Activated CD8-positive, alpha-beta T cell treated with anti-CD3 and anti-CD28 coated beads for 36 hours (primary cell): ENCODE data around the gene BMERB1. TPM values are rescaled to one million over a fixed set of nuclear protein-coding genes. Genes with fewer than 3 reads are reported as not detected.

Experiments
- ATAC-seq: fragments of 200-7000 bp; cut with Tn5 transposase; one replicate; pipeline ENCODE4 v1.10.0; 2021; ENCODE audit warnings: mild to moderate bottlenecking, moderate library complexity
- CTCF ChIA-PET: fragments of 350-600 bp; sonication (Branson Sonifier 250); formaldehyde crosslinking; loops from one replicate; lab custom pipeline; 2021; ENCODE audit warnings: antibody characterized with exemption; lab: Charles Lee
- POLR2A ChIA-PET: fragments of 350-600 bp; sonication (Branson Sonifier 250); formaldehyde crosslinking; loops from one replicate; lab custom pipeline; 2021; ENCODE audit warnings: antibody characterized with exemption; lab: Charles Lee
- DNase-seq: peaks from one replicate; pipeline ENCODE4 v3.0.0-alpha.2; 2020
- H3K27ac Mint-ChIP-seq: one replicate; pipeline ENCODE4 v1.8.0; 2021; ENCODE audit warnings: mild to moderate bottlenecking, mixed read lengths
- H3K27me3 Mint-ChIP-seq: one replicate; pipeline ENCODE4 v1.8.0; 2021; ENCODE audit warnings: mixed read lengths
- H3K36me3 Mint-ChIP-seq: one replicate; pipeline ENCODE4 v1.8.0; 2021; ENCODE audit warnings: low read depth, mixed read lengths
- H3K4me1 Mint-ChIP-seq: one replicate; pipeline ENCODE4 v1.8.0; 2021; ENCODE audit warnings: low read depth, mixed read lengths
- H3K4me3 Mint-ChIP-seq: one replicate; pipeline ENCODE4 v1.8.0; 2021; ENCODE audit warnings: mild to moderate bottlenecking, moderate library complexity, mixed read lengths
- H3K9me3 Mint-ChIP-seq: one replicate; pipeline ENCODE4 v1.8.0; 2021; ENCODE audit warnings: mixed read lengths
- intact Hi-C: fragments of 100-400 bp; cut with micrococcal nuclease; formaldehyde crosslinking; loops from one replicate; pipeline ENCODE4 v1.10.0; 2022
- total RNA-seq, 2 experiments: library from RNA; stranded (reverse); gene quantifications; one replicate each; pipeline ENCODE4 v1.2.3, GENCODE V29; 2021
- TF ChIP-seq, protein P1 (sequence below): fragments of 200-600 bp; IDR thresholded peaks from one replicate; pipeline ENCODE4 v1.8.0; 2022; ENCODE audit warnings: antibody characterized with exemption, mild to moderate bottlenecking

Gene BMERB1
- total RNA-seq, 2 experiments from 2014 or later, result 14.0 to 14.1 TPM

DNA sequence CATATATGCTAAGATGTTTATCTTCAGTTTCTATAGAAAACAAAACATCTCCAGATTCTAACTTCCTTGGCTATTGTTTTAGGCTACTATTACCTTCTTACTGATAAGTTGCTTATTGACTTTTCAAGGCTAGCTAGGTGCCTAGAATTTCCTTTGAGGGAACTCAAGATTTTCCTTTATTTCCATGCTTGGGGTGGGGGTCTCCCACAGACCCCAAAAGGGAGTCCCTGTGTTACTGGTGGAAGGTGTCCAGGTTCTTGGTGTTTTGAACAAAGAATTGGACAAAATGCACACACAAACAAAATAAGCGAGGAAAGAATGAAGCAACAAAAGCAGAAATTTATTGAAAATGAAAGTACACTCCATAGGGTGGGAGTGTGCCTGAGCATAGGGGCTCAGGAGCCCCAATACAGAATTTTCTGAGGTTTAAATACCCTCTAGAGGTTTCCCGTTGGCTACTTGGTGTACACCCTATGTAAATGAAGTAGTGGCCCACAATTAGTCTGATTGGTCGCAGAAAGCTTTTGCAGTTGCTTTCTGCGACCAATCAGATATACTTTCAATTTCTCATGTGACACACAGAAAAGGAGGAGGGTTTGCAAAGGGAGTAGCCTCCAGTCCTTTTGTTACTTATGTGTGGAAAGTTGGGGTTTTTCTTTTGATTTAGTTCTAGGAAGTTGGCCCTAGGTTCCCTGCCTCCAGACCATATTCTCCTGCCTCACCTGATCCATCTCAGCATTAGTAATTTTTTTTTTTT, 141.1 kb downstream of the BMERB1 start:
- Mint-ChIP-seq H3K9me3 (peaks cover 23% of the 10 kb centered on the region), H3K4me1 (peaks cover 38% of the 10 kb centered on the region), H3K4me3 (no peak overlapping the region), H3K27me3 (no peaks in the 10 kb centered on the region), H3K27ac (no peak overlapping the region), H3K36me3 (peaks cover 43% of the 10 kb centered on the region)
- CTCF ChIA-PET, result no interaction called here
- DNase-seq (no peak), ATAC-seq (no peak)
- intact Hi-C loops, result no loop called here
- TF ChIP-seq, protein P1, sequence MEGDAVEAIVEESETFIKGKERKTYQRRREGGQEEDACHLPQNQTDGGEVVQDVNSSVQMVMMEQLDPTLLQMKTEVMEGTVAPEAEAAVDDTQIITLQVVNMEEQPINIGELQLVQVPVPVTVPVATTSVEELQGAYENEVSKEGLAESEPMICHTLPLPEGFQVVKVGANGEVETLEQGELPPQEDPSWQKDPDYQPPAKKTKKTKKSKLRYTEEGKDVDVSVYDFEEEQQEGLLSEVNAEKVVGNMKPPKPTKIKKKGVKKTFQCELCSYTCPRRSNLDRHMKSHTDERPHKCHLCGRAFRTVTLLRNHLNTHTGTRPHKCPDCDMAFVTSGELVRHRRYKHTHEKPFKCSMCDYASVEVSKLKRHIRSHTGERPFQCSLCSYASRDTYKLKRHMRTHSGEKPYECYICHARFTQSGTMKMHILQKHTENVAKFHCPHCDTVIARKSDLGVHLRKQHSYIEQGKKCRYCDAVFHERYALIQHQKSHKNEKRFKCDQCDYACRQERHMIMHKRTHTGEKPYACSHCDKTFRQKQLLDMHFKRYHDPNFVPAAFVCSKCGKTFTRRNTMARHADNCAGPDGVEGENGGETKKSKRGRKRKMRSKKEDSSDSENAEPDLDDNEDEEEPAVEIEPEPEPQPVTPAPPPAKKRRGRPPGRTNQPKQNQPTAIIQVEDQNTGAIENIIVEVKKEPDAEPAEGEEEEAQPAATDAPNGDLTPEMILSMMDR, result no peak
- POLR2A ChIA-PET, result interaction anchor here (1.7 kb wide), 1 partner anchor 15 kb away, joined by 7 read pairs; no protein-coding TSS in a partner anchor

DNA sequence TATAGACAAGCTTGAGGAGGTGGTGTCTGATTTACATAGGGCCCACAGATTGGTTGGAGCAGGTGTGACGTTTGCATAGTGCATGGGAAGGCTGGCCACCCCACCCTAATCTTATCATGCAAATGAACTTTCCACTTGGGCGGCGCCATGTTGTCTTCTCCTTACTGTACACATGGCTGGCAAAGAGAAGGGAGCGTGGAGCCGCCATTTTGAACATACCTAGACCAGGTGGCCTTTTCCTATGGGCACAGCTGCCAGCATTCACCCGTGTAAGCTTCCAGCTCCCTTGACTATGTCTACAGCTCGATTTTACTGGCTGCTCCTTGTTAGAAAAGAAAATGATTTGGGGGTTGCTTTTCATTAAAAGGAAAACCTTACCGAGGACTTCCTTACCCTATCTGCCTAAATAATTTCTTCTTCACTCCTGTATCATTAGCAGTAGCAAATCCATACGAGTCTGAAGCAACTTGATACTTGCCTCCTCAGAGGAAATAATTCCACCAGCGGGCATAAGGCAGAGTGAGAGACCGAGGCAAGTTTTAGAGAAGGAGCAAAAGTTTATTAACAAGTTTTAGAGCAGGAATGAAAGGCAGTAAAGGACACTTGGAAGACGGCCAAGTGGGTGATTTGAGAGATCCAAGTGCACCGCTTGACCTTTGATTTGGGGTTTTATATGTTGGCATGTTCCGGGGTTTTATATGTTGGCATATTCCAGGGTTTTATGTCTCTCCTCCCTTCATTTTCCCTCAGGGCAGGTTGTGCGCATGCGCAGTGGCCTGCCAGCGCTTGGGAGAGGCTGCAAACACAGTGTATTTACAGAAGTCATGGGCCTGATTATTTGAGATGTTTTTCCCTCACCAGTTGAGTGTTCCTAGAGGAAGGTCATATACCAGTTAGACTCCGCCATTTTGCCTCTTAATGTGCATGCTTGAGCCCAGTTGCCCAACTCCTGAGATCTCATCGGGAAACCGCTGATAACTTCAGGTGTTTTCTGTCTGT, 142.9 kb downstream of the BMERB1 start:
- no peak overlapping the region for H3K4me3 Mint-ChIP-seq
- H3K27me3 Mint-ChIP-seq, result no peaks in the 10 kb centered on the region
- ATAC-seq (no peak), DNase-seq (no peak)
- POLR2A ChIA-PET, result interaction anchor here (1.7 kb wide), 1 partner anchor 13 kb away, joined by 7 read pairs; no protein-coding TSS in a partner anchor
- TF ChIP-seq, protein P1, result no peak
- peaks cover 16% of the 10 kb centered on the region for H3K9me3 Mint-ChIP-seq
- H3K36me3 Mint-ChIP-seq, result peaks cover 33% of the 10 kb centered on the region
- intact Hi-C loops, result no loop called here
- CTCF ChIA-PET, result no interaction called here
- H3K4me1 Mint-ChIP-seq, result peaks cover 27% of the 10 kb centered on the region
- no peak overlapping the region for H3K27ac Mint-ChIP-seq

DNA sequence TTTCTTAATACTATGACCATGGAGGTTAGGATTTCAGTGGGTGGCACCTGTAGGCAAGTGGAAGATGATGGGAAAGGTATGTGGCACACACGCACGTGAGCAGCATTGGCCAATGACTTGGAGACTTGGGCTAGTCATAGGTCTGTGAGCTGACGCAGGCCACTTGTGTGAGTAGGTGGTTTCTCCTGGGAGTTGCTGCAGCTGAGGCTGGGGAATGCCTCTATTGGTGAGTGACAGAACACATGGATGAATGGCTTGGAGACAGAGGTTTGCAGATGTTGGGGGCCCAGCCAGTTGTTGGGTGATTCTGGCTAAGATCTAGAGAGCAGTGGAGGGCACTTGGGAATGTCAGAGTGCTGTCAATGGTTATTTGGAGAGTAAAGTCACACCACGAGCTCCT, 144.4 kb downstream of the BMERB1 start:
- POLR2A ChIA-PET, result interaction anchor here (0.6 kb wide), 1 partner anchor 43 kb away, joined by 3 read pairs; no protein-coding TSS in a partner anchor
- Mint-ChIP-seq H3K27ac (no peak overlapping the region), H3K4me3 (no peak overlapping the region), H3K4me1 (peaks cover 11% of the 10 kb centered on the region), H3K36me3 (peaks cover 23% of the 10 kb centered on the region), H3K9me3 (peaks cover 8% of the 10 kb centered on the region), H3K27me3 (no peaks in the 10 kb centered on the region)
- CTCF ChIA-PET, result no interaction called here
- intact Hi-C loops, result no loop called here
- TF ChIP-seq, protein P1, result no peak
- DNase-seq (no peak), ATAC-seq (no peak)

DNA sequence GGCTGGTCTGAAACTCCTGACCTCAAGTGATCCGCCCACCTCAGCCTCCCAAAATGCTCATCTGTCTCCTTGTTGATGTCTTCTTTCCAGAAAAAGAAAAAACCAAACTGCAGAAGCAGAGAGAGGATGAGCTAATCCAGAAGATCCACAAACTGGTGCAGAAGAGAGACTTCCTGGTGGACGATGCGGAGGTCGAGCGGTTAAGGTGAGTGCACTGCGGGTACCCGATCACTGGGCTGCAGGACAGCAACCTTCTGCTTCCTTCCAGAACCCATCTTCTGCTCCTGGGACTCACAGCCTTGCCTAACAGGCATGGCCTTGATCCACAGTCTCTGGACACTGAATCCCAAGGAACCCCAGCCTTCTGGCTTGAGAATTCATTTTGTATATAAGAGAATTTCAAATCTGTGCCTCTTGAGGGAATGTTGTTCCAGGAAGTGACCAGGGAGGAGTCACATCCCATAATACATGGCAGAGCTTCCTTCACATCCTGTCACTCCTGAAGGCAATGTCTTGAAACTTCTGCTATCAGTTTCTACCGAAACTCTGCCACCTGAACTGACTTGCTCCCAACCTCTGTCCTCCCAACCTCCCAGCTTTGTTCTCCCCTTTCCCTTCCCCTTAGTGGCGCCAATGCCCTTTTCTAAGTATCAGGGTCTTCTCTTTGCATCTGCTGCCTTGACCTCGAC, 146.9 kb downstream of the BMERB1 start:
- H3K9me3 Mint-ChIP-seq, result peaks cover 19% of the 10 kb centered on the region
- intact Hi-C loops, result no loop called here
- peaks cover 32% of the 10 kb centered on the region for H3K36me3 Mint-ChIP-seq
- no peaks in the 10 kb centered on the region for H3K27me3 Mint-ChIP-seq
- no peak for ATAC-seq
- peaks cover 6% of the 10 kb centered on the region for H3K4me1 Mint-ChIP-seq
- TF ChIP-seq, protein P1, result no peak
- POLR2A ChIA-PET, result interaction anchor here (1.0 to 1.3 kb wide), 2 partner anchors 9 to 27 kb away, joined by 3 to 5 read pairs; no protein-coding TSS in a partner anchor
- CTCF ChIA-PET, result no interaction called here
- no peak overlapping the region for H3K4me3 Mint-ChIP-seq
- H3K27ac Mint-ChIP-seq, result no peak overlapping the region
- no peak for DNase-seq
